Measurements from ENCODE around the gene BMP7.

The BMP7 gene

DNA sequence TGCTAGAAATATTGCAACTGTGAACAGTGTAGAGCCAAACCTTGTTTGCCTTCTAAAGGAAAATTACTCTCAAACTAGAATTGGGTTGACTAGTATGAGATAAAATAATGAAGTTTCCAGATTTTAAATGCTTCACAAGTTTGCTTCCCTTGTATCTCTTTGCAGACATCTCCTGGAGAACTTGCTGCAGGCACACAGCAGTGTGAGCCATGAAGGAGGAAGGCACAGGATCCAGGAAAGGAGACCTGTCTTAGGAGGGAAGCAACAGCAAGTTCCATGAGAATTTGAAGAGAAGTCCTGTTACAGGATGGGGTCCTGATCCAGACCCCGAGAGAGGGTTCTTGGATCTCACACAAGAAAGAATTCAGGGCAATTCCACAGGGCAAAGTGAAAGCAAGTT lies 115.9 kb downstream of the BMP7 start:
- Histone ChIP-seq H3K4me1 (ENCODE audit: control insufficient read depth, insufficient read depth, low read length) (no peaks in the 10 kb centered on the region), H3K9me3 (ENCODE audit: control insufficient read depth, insufficient read depth, low read length) (no peaks in the 10 kb centered on the region), H3K36me3 (ENCODE audit: control insufficient read depth, insufficient read depth, low read length) (no peaks in the 10 kb centered on the region), H3K27ac (ENCODE audit: low read length) (no peak overlapping the region), H3K4me3 (ENCODE audit: low read length) (no peak overlapping the region), H3K27me3 (ENCODE audit: control insufficient read depth, insufficient read depth, low read length) (no peaks in the 10 kb centered on the region)
- DNase-seq (ENCODE audit: low read depth, low spot score) = no peak
- no CpG with 5 or more reads among the region's 1 CpG for WGBS (ENCODE audit: insufficient coverage, insufficient read length)

DNA sequence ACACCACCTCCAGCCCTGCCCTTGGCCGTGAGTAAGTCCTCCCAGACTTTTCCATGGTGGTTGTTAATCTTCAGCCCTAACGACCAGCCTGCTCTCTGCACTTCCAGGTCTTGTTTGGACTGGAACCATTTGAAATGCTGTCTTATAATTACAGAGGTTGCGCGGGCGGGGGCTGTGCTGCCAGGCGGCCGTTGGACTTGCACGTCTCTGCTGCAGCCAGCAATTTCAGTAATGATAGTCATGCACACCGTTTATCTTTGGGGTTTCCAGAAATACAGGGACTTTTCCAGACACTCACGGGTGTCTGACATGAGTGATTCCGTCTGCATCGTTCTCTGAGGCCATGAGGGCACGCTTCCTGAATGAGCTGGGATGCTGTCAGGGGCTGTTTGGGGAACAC lies 118.2 kb downstream of the BMP7 start:
- no peak for DNase-seq (ENCODE audit: low read depth, low spot score)
- Histone ChIP-seq H3K9me3 (ENCODE audit: control insufficient read depth, insufficient read depth, low read length) (no peaks in the 10 kb centered on the region), H3K27me3 (ENCODE audit: control insufficient read depth, insufficient read depth, low read length) (no peaks in the 10 kb centered on the region), H3K36me3 (ENCODE audit: control insufficient read depth, insufficient read depth, low read length) (no peaks in the 10 kb centered on the region), H3K4me3 (ENCODE audit: low read length) (no peak overlapping the region), H3K27ac (ENCODE audit: low read length) (no peak overlapping the region), H3K4me1 (ENCODE audit: control insufficient read depth, insufficient read depth, low read length) (no peaks in the 10 kb centered on the region)
- no CpG with 5 or more reads among the region's 13 CpGs for WGBS (ENCODE audit: insufficient coverage, insufficient read length)

DNA sequence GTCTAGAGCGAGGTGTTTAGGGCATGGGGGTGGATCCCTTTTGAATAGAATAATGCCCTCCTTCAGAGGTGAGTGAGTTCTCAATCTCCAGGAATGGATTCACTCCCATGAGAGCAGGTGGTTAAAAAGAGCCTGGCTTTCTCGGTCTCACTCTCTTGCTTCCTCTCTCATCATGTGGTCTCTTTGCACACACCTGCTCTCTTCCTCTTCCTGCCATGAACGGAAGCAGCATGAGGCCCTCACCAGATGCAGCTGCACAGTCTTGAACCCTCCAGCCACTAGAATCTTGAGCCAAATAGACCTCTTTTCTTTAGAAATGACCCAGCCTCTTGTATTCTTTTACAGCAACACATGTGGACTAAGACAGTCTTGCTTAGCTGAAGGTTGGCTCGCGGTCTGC lies 119.3 kb downstream of the BMP7 start:
- Histone ChIP-seq H3K27me3 (ENCODE audit: control insufficient read depth, insufficient read depth, low read length) (no peaks in the 10 kb centered on the region), H3K9me3 (ENCODE audit: control insufficient read depth, insufficient read depth, low read length) (no peaks in the 10 kb centered on the region), H3K36me3 (ENCODE audit: control insufficient read depth, insufficient read depth, low read length) (no peaks in the 10 kb centered on the region), H3K4me1 (ENCODE audit: control insufficient read depth, insufficient read depth, low read length) (no peaks in the 10 kb centered on the region), H3K27ac (ENCODE audit: low read length) (no peak overlapping the region), H3K4me3 (ENCODE audit: low read length) (no peak overlapping the region)
- no peak for DNase-seq (ENCODE audit: low read depth, low spot score)
- no CpG with 5 or more reads among the region's 5 CpGs for WGBS (ENCODE audit: insufficient coverage, insufficient read length)

- no peak overlapping the region for H3K27ac ChIP-seq (ENCODE audit: low read length)
- no peak overlapping the region for H3K4me3 ChIP-seq (ENCODE audit: low read length)
- no peaks in the 10 kb centered on the region for H3K36me3 ChIP-seq (ENCODE audit: control insufficient read depth, insufficient read depth, low read length)
- DNase-seq (ENCODE audit: low read depth, low spot score) = no peak
- no peaks in the 10 kb centered on the region for H3K9me3 ChIP-seq (ENCODE audit: control insufficient read depth, insufficient read depth, low read length)
- no peaks in the 10 kb centered on the region for H3K27me3 ChIP-seq (ENCODE audit: control insufficient read depth, insufficient read depth, low read length)
- no peaks in the 10 kb centered on the region for H3K4me1 ChIP-seq (ENCODE audit: control insufficient read depth, insufficient read depth, low read length)
- WGBS (ENCODE audit: insufficient coverage, insufficient read length) = 100% methylated on average over 2 of the region's 2 CpGs
These were observed 120.3 kb downstream of the BMP7 start for GRCh38 chr20:57146155-57146554.

- Histone ChIP-seq H3K27me3 (ENCODE audit: control insufficient read depth, insufficient read depth, low read length) (no peaks in the 10 kb centered on the region), H3K4me3 (ENCODE audit: low read length) (no peak overlapping the region), H3K9me3 (ENCODE audit: control insufficient read depth, insufficient read depth, low read length) (no peaks in the 10 kb centered on the region), H3K4me1 (ENCODE audit: control insufficient read depth, insufficient read depth, low read length) (no peaks in the 10 kb centered on the region), H3K36me3 (ENCODE audit: control insufficient read depth, insufficient read depth, low read length) (no peaks in the 10 kb centered on the region), H3K27ac (ENCODE audit: low read length) (no peak overlapping the region)
- DNase-seq (ENCODE audit: low read depth, low spot score) = no peak
- no CpG with 5 or more reads among the region's 8 CpGs for WGBS (ENCODE audit: insufficient coverage, insufficient read length)
These were observed 121.3 kb downstream of the BMP7 start for GRCh38 chr20:57145089-57145631.

GRCh38 chr20:57143173-57143572 lies 123.3 kb downstream of the BMP7 start:
- no peak overlapping the region for H3K27ac ChIP-seq (ENCODE audit: low read length)
- no peaks in the 10 kb centered on the region for H3K36me3 ChIP-seq (ENCODE audit: control insufficient read depth, insufficient read depth, low read length)
- no peaks in the 10 kb centered on the region for H3K4me1 ChIP-seq (ENCODE audit: control insufficient read depth, insufficient read depth, low read length)
- DNase-seq (ENCODE audit: low read depth, low spot score) = no peak
- H3K4me3 ChIP-seq (ENCODE audit: low read length) = no peak overlapping the region
- WGBS (ENCODE audit: insufficient coverage, insufficient read length) = no CpG with 5 or more reads among the region's 9 CpGs
- H3K9me3 ChIP-seq (ENCODE audit: control insufficient read depth, insufficient read depth, low read length) = no peaks in the 10 kb centered on the region
- no peaks in the 10 kb centered on the region for H3K27me3 ChIP-seq (ENCODE audit: control insufficient read depth, insufficient read depth, low read length)

DNA sequence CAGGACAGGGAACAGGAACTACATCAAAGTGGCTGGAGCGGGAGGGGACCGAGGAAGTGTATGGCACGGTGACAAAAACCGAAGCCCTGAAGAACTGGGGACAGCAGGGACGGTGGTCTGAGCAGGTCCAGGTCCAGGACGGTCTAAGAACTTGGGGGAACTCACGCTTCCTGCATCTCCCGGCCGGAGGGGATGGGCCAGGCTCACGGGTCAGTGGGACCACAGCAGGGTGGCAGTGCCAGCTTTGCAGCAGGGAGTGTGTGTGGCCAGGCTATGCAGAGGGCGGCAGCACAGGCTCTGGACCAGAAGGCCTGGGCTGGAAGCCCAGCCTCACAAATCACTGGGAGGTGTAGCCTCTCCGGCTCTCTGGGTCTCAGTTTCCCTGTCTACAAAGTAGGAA lies 123.8 kb downstream of the BMP7 start:
- Histone ChIP-seq H3K36me3 (ENCODE audit: control insufficient read depth, insufficient read depth, low read length) (no peaks in the 10 kb centered on the region), H3K27ac (ENCODE audit: low read length) (no peak overlapping the region), H3K27me3 (ENCODE audit: control insufficient read depth, insufficient read depth, low read length) (no peaks in the 10 kb centered on the region), H3K4me3 (ENCODE audit: low read length) (no peak overlapping the region), H3K9me3 (ENCODE audit: control insufficient read depth, insufficient read depth, low read length) (no peaks in the 10 kb centered on the region), H3K4me1 (ENCODE audit: control insufficient read depth, insufficient read depth, low read length) (no peaks in the 10 kb centered on the region)
- no CpG with 5 or more reads among the region's 12 CpGs for WGBS (ENCODE audit: insufficient coverage, insufficient read length)
- DNase-seq (ENCODE audit: low read depth, low spot score) = no peak

- WGBS (ENCODE audit: insufficient coverage, insufficient read length) = no CpG with 5 or more reads among the region's 1 CpG
- H3K36me3 ChIP-seq (ENCODE audit: control insufficient read depth, insufficient read depth, low read length) = no peaks in the 10 kb centered on the region
- no peak for DNase-seq (ENCODE audit: low read depth, low spot score)
- no peaks in the 10 kb centered on the region for H3K9me3 ChIP-seq (ENCODE audit: control insufficient read depth, insufficient read depth, low read length)
- H3K27ac ChIP-seq (ENCODE audit: low read length) = no peak overlapping the region
- H3K4me3 ChIP-seq (ENCODE audit: low read length) = no peak overlapping the region
- H3K4me1 ChIP-seq (ENCODE audit: control insufficient read depth, insufficient read depth, low read length) = no peaks in the 10 kb centered on the region
- no peaks in the 10 kb centered on the region for H3K27me3 ChIP-seq (ENCODE audit: control insufficient read depth, insufficient read depth, low read length)
These were observed 124.9 kb downstream of the BMP7 start for GRCh38 chr20:57141492-57141891.

DNA sequence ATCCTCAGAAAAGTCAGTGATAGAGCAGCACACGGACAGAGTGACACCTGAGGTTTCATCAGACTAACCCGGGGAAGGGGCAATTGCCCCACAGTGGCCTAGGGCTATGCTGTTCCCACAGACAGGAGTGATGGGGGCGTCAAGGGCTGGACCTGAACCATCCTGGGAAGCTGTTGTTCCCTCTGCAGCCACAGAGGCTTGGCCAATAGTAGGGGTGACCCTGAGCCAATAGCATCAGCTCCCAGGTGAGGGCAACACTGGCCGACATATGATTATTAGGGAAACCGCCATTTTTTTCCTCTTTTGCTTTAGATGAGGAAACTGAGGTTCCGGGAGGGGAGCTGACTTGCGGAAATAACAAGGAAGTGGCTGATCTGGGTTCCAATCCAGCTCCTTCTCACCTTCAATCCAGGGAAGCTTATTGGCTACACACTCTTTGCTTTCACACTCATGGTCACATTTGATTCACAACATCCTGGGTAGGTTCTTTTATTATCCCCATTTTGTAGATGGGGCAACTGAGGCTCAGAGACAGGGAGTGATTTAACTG lies 126.0 kb downstream of the BMP7 start:
- H3K9me3 ChIP-seq (ENCODE audit: control insufficient read depth, insufficient read depth, low read length) = no peaks in the 10 kb centered on the region
- no peak overlapping the region for H3K27ac ChIP-seq (ENCODE audit: low read length)
- no peaks in the 10 kb centered on the region for H3K27me3 ChIP-seq (ENCODE audit: control insufficient read depth, insufficient read depth, low read length)
- H3K4me1 ChIP-seq (ENCODE audit: control insufficient read depth, insufficient read depth, low read length) = no peaks in the 10 kb centered on the region
- H3K4me3 ChIP-seq (ENCODE audit: low read length) = no peak overlapping the region
- WGBS (ENCODE audit: insufficient coverage, insufficient read length) = no CpG with 5 or more reads among the region's 7 CpGs
- no peaks in the 10 kb centered on the region for H3K36me3 ChIP-seq (ENCODE audit: control insufficient read depth, insufficient read depth, low read length)
- no peak for DNase-seq (ENCODE audit: low read depth, low spot score)

DNA sequence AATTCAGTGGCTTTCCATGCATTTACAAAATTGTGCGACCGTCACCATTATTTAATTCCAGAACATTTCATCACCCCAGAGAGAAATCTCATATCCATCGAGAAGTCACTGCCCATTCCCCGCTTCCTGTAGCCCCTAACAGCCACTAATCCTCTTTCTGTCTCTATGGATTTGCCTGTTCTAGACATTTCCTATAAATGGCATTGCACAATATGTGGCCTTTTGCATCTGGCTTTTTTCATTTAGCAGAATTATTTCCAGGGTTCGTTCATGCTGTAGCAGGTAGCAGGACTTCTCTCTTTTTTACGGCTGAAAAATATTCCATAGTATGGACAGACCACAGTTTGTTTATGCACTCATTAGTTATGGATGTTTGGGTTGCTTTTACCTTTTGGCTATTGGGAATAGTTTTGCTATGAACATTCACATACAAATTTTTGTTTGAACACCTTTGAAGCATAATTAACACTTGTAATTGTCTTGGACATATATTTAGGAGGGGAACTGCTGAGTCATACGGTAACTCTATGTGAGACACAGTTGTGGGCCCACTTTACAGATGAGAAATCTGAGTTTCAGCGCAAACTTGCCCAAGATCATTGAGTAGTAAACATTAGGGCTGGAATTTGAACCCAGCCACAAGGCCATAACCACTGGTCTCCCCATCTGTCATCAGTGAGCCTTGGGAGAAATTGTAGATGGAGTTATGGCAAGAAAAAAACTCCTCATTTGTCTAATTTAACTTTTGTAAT lies 126.9 kb downstream of the BMP7 start:
- no CpG with 5 or more reads among the region's 8 CpGs for WGBS (ENCODE audit: insufficient coverage, insufficient read length)

More for the DNA sequence above, 126.9 kb downstream of the BMP7 start:
- DNase-seq (ENCODE audit: low read depth, low spot score) = no peak
- no peaks in the 10 kb centered on the region for H3K4me1 ChIP-seq (ENCODE audit: control insufficient read depth, insufficient read depth, low read length)
- H3K4me3 ChIP-seq (ENCODE audit: low read length) = no peak overlapping the region
- no peaks in the 10 kb centered on the region for H3K36me3 ChIP-seq (ENCODE audit: control insufficient read depth, insufficient read depth, low read length)
- H3K9me3 ChIP-seq (ENCODE audit: control insufficient read depth, insufficient read depth, low read length) = no peaks in the 10 kb centered on the region
- no peak overlapping the region for H3K27ac ChIP-seq (ENCODE audit: low read length)
- no peaks in the 10 kb centered on the region for H3K27me3 ChIP-seq (ENCODE audit: control insufficient read depth, insufficient read depth, low read length)
